GM23338 (cell line): ENCODE data around the gene BEGAIN. TPM values are rescaled to one million over a fixed set of nuclear protein-coding genes. Genes with fewer than 3 reads are reported as not detected.

ENCODE experiments used
- ATAC-seq: fragments of 200-7000 bp; cut with Tn5 transposase; 3 replicates; pipeline ENCODE4 v1.9.1; 2020
- DNase-seq: peaks from one replicate; pipeline ENCODE4 v3.0.0-alpha.2; 2015; ENCODE audit warnings: low spot score
- H2AFZ ChIP-seq: fragments of 200-600 bp; sonication (generic); 2 replicates; pipeline ENCODE4 v1.8.0; 2016; ENCODE audit warnings: antibody characterized with exemption, mild to moderate bottlenecking, moderate library complexity
- H3F3A ChIP-seq: fragments of 200-600 bp; sonication (generic); replicated peaks from 2 replicates; pipeline ENCODE4 v1.8.0; 2017; ENCODE audit warnings: antibody characterized with exemption, mixed run types, low read depth
- H3K27ac ChIP-seq: fragments of 200-600 bp; sonication (generic); 2 replicates; pipeline ENCODE4 v1.6.1; 2016; ENCODE audit warnings: low read depth
- H3K27me3 ChIP-seq: fragments of 200-600 bp; sonication (generic); 2 replicates; pipeline ENCODE4 v1.8.0; 2016; ENCODE audit warnings: mild to moderate bottlenecking, mixed run types, moderate library complexity; ENCODE audit not compliant: insufficient read depth
- H3K36me3 ChIP-seq: fragments of 200-600 bp; sonication (generic); 2 replicates; pipeline ENCODE4 v1.8.0; 2016; ENCODE audit warnings: mild to moderate bottlenecking; ENCODE audit not compliant: insufficient read depth
- H3K4me1 ChIP-seq: fragments of 200-600 bp; sonication (generic); 2 replicates; pipeline ENCODE4 v1.8.0; 2016; ENCODE audit warnings: mild to moderate bottlenecking, moderate library complexity; ENCODE audit not compliant: insufficient read depth
- H3K4me2 ChIP-seq: fragments of 200-600 bp; sonication (generic); 2 replicates; pipeline ENCODE4 v1.7.1; 2017; ENCODE audit warnings: mixed run types
- H3K4me3 ChIP-seq: fragments of 200-600 bp; sonication (generic); 2 replicates; pipeline ENCODE4 v1.6.1; 2016; ENCODE audit warnings: mixed run types
- H3K79me2 ChIP-seq: fragments of 200-600 bp; sonication (generic); replicated peaks from 2 replicates; pipeline ENCODE4 v1.8.0; 2017; ENCODE audit warnings: mild to moderate bottlenecking; ENCODE audit not compliant: insufficient read depth
- H3K9me2 ChIP-seq: fragments of 200-600 bp; sonication (generic); 2 replicates; pipeline ENCODE4 v1.8.0; 2017; ENCODE audit not compliant: insufficient read depth
- H4K20me1 ChIP-seq: fragments of 200-600 bp; sonication (generic); replicated peaks from 2 replicates; pipeline ENCODE4 v1.8.0; 2017; ENCODE audit warnings: mild to moderate bottlenecking; ENCODE audit not compliant: insufficient read depth
- H3K27ac Mint-ChIP-seq: 2 replicates; pipeline ENCODE4 v1.8.0; 2020; ENCODE audit warnings: inconsistent platforms, mild to moderate bottlenecking, moderate library complexity, mixed read lengths
- H3K27me3 Mint-ChIP-seq: 3 replicates; pipeline ENCODE4 v1.8.0; 2022; ENCODE audit warnings: low read depth, mild to moderate bottlenecking, moderate library complexity, mixed read lengths, inconsistent platforms; ENCODE audit not compliant: insufficient read depth, poor library complexity
- H3K36me3 Mint-ChIP-seq: 3 replicates; pipeline ENCODE4 v1.8.0; 2021; ENCODE audit warnings: low read depth, mild to moderate bottlenecking, inconsistent platforms, moderate library complexity, mixed read lengths
- H3K4me1 Mint-ChIP-seq: 3 replicates; pipeline ENCODE4 v1.8.0; 2020; ENCODE audit warnings: mild to moderate bottlenecking, inconsistent platforms, mixed read lengths
- H3K4me3 Mint-ChIP-seq: 3 replicates; pipeline ENCODE4 v1.8.0; 2021; ENCODE audit warnings: moderate library complexity, mild to moderate bottlenecking, inconsistent platforms, mixed read lengths
- H3K9me3 Mint-ChIP-seq: 3 replicates; pipeline ENCODE4 v1.8.0; 2020; ENCODE audit warnings: moderate library complexity, mild to moderate bottlenecking, inconsistent platforms, mixed read lengths
- EZH2phosphoT487 ChIP-seq: fragments of 200-600 bp; sonication (generic); IDR thresholded peaks from one replicate; pipeline ENCODE4 v1.8.1; 2018; ENCODE audit warnings: antibody characterized with exemption; ENCODE audit not compliant: unreplicated experiment
- NANOG ChIP-seq: IDR thresholded peaks from 2 replicates; pipeline ENCODE4 v1.6.1; 2016; ENCODE audit warnings: antibody characterized with exemption, borderline replicate concordance
- POLR2AphosphoS5 ChIP-seq: IDR thresholded peaks from 2 replicates; pipeline ENCODE4 v1.6.1; 2016; ENCODE audit warnings: antibody characterized with exemption, low read depth
- ZNF114 ChIP-seq: fragments of 250-450 bp; sonication (Bioruptor Pico); IDR thresholded peaks from 2 replicates; pipeline ENCODE4 v1.5.0; 2020; ENCODE audit warnings: mild to moderate bottlenecking, moderate library complexity
- polyA plus RNA-seq: library from polyadenylated mRNA; unstranded; fragments of >200 nt; fragmentation: Nextera tagmentation; extraction: Ambion mirVana; gene quantifications from 2 replicates; pipeline ENCODE4 v1.2.1, GENCODE V29; 2016
- total RNA-seq: library from RNA; depleted of rRNA; stranded (reverse); fragments of >200 nt; shearing (Covaris generic); gene quantifications from 2 replicates; pipeline ENCODE4 v1.2.3, GENCODE V29; 2014
- TF ChIP-seq, protein P1 (sequence below): fragments of 250-450 bp; sonication (Bioruptor Pico); IDR thresholded peaks from 2 replicates; pipeline ENCODE4 v1.5.0; 2020; ENCODE audit warnings: mild to moderate bottlenecking, moderate library complexity
- TF ChIP-seq, protein P2 (sequence below), 2 experiments: fragments of 200-600 bp in 1 of 2; sonication (generic) in 1 of 2; conservative IDR thresholded peaks; 2 replicates each; pipeline versions ENCODE4 v1.5.1 to v1.6.1; 2016 to 2017; ENCODE audit warnings: antibody characterized with exemption in 2 of 2, low read depth in 2 of 2, mild to moderate bottlenecking in 2 of 2, moderate library complexity in 1 of 2
- TF ChIP-seq, protein P3 (sequence below): IDR thresholded peaks from 2 replicates; pipeline ENCODE4 v1.6.1; 2016; ENCODE audit warnings: antibody characterized with exemption

The BEGAIN gene
- total and polyA plus RNA-seq, 2 experiments from 2014 or later: 0.60 to 2.4 TPM

DNA sequence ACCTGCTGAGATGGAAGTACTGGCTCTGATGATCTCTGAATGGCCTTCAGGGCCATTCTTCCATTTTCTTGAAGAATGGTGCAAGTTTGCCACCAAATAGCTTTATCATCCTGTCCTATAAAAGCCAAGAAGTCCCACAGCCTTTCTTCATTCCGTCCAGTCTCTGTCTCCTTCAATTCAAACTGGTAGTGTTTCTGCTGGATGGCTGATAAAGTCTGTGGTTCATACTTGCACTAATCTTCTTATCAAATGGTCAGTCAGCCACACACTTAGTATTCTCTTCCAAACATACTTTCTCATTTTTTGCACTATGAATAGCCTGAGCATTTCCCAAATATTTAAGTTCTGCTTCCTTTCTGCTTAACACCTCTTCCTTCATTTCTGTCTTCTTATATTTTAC, 39.4 kb upstream of the BEGAIN start (continued):
- TF ChIP-seq, protein P1, sequence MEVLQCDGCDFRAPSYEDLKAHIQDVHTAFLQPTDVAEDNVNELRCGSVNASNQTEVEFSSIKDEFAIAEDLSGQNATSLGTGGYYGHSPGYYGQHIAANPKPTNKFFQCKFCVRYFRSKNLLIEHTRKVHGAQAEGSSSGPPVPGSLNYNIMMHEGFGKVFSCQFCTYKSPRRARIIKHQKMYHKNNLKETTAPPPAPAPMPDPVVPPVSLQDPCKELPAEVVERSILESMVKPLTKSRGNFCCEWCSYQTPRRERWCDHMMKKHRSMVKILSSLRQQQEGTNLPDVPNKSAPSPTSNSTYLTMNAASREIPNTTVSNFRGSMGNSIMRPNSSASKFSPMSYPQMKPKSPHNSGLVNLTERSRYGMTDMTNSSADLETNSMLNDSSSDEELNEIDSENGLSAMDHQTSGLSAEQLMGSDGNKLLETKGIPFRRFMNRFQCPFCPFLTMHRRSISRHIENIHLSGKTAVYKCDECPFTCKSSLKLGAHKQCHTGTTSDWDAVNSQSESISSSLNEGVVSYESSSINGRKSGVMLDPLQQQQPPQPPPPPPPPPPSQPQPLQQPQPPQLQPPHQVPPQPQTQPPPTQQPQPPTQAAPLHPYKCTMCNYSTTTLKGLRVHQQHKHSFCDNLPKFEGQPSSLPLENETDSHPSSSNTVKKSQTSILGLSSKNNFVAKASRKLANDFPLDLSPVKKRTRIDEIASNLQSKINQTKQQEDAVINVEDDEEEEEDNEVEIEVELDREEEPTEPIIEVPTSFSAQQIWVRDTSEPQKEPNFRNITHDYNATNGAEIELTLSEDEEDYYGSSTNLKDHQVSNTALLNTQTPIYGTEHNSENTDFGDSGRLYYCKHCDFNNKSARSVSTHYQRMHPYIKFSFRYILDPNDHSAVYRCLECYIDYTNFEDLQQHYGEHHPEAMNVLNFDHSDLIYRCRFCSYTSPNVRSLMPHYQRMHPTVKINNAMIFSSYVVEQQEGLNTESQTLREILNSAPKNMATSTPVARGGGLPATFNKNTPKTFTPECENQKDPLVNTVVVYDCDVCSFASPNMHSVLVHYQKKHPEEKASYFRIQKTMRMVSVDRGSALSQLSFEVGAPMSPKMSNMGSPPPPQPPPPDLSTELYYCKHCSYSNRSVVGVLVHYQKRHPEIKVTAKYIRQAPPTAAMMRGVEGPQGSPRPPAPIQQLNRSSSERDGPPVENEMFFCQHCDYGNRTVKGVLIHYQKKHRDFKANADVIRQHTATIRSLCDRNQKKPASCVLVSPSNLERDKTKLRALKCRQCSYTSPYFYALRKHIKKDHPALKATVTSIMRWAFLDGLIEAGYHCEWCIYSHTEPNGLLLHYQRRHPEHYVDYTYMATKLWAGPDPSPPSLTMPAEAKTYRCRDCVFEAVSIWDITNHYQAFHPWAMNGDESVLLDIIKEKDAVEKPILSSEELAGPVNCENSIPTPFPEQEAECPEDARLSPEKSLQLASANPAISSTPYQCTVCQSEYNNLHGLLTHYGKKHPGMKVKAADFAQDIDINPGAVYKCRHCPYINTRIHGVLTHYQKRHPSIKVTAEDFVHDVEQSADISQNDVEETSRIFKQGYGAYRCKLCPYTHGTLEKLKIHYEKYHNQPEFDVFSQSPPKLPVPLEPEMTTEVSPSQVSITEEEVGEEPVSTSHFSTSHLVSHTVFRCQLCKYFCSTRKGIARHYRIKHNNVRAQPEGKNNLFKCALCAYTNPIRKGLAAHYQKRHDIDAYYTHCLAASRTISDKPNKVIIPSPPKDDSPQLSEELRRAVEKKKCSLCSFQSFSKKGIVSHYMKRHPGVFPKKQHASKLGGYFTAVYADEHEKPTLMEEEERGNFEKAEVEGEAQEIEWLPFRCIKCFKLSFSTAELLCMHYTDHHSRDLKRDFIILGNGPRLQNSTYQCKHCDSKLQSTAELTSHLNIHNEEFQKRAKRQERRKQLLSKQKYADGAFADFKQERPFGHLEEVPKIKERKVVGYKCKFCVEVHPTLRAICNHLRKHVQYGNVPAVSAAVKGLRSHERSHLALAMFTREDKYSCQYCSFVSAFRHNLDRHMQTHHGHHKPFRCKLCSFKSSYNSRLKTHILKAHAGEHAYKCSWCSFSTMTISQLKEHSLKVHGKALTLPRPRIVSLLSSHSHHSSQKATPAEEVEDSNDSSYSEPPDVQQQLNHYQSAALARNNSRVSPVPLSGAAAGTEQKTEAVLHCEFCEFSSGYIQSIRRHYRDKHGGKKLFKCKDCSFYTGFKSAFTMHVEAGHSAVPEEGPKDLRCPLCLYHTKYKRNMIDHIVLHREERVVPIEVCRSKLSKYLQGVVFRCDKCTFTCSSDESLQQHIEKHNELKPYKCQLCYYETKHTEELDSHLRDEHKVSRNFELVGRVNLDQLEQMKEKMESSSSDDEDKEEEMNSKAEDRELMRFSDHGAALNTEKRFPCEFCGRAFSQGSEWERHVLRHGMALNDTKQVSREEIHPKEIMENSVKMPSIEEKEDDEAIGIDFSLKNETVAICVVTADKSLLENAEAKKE (CRISPR knock-in tag): no peak
- TF ChIP-seq, protein P2, sequence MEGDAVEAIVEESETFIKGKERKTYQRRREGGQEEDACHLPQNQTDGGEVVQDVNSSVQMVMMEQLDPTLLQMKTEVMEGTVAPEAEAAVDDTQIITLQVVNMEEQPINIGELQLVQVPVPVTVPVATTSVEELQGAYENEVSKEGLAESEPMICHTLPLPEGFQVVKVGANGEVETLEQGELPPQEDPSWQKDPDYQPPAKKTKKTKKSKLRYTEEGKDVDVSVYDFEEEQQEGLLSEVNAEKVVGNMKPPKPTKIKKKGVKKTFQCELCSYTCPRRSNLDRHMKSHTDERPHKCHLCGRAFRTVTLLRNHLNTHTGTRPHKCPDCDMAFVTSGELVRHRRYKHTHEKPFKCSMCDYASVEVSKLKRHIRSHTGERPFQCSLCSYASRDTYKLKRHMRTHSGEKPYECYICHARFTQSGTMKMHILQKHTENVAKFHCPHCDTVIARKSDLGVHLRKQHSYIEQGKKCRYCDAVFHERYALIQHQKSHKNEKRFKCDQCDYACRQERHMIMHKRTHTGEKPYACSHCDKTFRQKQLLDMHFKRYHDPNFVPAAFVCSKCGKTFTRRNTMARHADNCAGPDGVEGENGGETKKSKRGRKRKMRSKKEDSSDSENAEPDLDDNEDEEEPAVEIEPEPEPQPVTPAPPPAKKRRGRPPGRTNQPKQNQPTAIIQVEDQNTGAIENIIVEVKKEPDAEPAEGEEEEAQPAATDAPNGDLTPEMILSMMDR (conservative IDR thresholded peaks at IDR 0.05; ENCODE audit: low read depth in 2 of 2): no peak
- TF ChIP-seq POLR2AphosphoS5: no peak
- no peak for TF ChIP-seq EZH2phosphoT487
- TF ChIP-seq NANOG: no peak
- TF ChIP-seq, protein P3, sequence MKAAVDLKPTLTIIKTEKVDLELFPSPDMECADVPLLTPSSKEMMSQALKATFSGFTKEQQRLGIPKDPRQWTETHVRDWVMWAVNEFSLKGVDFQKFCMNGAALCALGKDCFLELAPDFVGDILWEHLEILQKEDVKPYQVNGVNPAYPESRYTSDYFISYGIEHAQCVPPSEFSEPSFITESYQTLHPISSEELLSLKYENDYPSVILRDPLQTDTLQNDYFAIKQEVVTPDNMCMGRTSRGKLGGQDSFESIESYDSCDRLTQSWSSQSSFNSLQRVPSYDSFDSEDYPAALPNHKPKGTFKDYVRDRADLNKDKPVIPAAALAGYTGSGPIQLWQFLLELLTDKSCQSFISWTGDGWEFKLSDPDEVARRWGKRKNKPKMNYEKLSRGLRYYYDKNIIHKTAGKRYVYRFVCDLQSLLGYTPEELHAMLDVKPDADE: no peak

DNA sequence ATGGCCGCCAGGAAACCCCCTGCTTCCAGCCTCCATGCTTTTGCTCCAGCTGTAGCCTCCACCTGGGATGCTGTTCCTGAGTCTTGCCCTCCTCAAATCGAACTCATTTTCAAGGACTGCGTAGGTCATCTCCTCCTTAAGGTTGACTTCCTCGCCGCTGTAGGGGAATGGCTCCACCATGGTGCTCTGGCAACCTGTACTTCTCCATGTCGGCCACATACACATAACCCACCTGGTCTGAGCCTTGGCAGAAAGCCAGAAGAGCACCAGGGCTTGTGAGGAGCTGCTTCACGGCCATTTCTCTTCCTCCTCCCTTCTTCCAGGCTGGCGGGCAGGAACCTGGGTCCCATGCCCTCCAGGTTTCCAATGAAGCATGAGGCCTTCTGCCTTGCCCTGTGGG, 36.7 kb upstream of the BEGAIN start:
- no peaks in the 10 kb centered on the region; the same call in 2 of the 3 replicates for H3K4me1 Mint-ChIP-seq
- TF ChIP-seq, protein P1 (CRISPR knock-in tag): no peak
- no peak for TF ChIP-seq ZNF114 (CRISPR knock-in tag)

More for the DNA sequence above, 36.7 kb upstream of the BEGAIN start:
- H3K27ac Mint-ChIP-seq: no peak overlapping the region
- H3K4me3 ChIP-seq: no peak overlapping the region
- H3K79me2 ChIP-seq: no peaks in the 10 kb centered on the region
- no peak overlapping the region for H3K4me3 Mint-ChIP-seq
- H3K27me3 ChIP-seq: no peaks in the 10 kb centered on the region
- no peak for ATAC-seq
- H3K4me1 ChIP-seq: no peaks in the 10 kb centered on the region
- H2AFZ ChIP-seq: no peak overlapping the region
- H3K36me3 Mint-ChIP-seq: no peaks in the 10 kb centered on the region
- H3K9me2 ChIP-seq: no peaks in the 10 kb centered on the region
- H3K27me3 Mint-ChIP-seq: peaks cover 11% of the 10 kb centered on the region
- H4K20me1 ChIP-seq: no peaks in the 10 kb centered on the region
- H3K9me3 Mint-ChIP-seq: peaks cover 2% of the 10 kb centered on the region; the same call in 2 of the 3 replicates
- DNase-seq: no peak
- H3K4me2 ChIP-seq: no peak overlapping the region
- H3F3A ChIP-seq: no peaks in the 10 kb centered on the region
- no peak overlapping the region for H3K27ac ChIP-seq
- H3K36me3 ChIP-seq: no peaks in the 10 kb centered on the region
